ENCODE measurements around the gene KLHDC10.
"Not testable (repeated sequence)": the region's sequence is repeated elsewhere in the genome, so short reads cannot be mapped to it uniquely, and the experiment has no call there.

KLHDC10 gene

GRCh38 chr7:130037703-130038102 lies 32.6 kb upstream of the KLHDC10 start:
- no peak overlapping the region for H3K4me3 ChIP-seq (ENCODE audit: low read depth, low read length)
- peak; percentile 21 for TF ChIP-seq CTCF (IDR thresholded peaks at IDR 0.05; ENCODE audit: low read depth, low read length, missing control alignments)
- no peak for DNase-seq (ENCODE audit: low read depth)

GRCh38 chr7:130040576-130040975 lies 29.8 kb upstream of the KLHDC10 start:
- TF ChIP-seq CTCF (IDR thresholded peaks at IDR 0.05; ENCODE audit: low read depth, low read length, missing control alignments), result no peak
- no peak for DNase-seq (ENCODE audit: low read depth)
- no peak overlapping the region for H3K4me3 ChIP-seq (ENCODE audit: low read depth, low read length)

- no peak for TF ChIP-seq CTCF (IDR thresholded peaks at IDR 0.05; ENCODE audit: low read depth, low read length, missing control alignments)
- H3K4me3 ChIP-seq (ENCODE audit: low read depth, low read length), result no peak overlapping the region
Measured at GRCh38 chr7:130047831-130048230, 22.5 kb upstream of the KLHDC10 start.

GRCh38 chr7:130048906-130049305 lies 21.4 kb upstream of the KLHDC10 start:
- TF ChIP-seq CTCF (IDR thresholded peaks at IDR 0.05; ENCODE audit: low read depth, low read length, missing control alignments), result no peak
- H3K4me3 ChIP-seq (ENCODE audit: low read depth, low read length), result no peak overlapping the region
- DNase-seq (ENCODE audit: low read depth), result no peak

More at GRCh38 chr7:130047831-130048230, 22.5 kb upstream of the KLHDC10 start:
- DNase-seq (ENCODE audit: low read depth), result no peak

GRCh38 chr7:130052250-130052649 lies 18.1 kb upstream of the KLHDC10 start:
- not testable (repeated sequence) for H3K4me3 ChIP-seq (ENCODE audit: low read depth, low read length); DNase-seq (ENCODE audit: low read depth)

- not testable (repeated sequence) for H3K4me3 ChIP-seq (ENCODE audit: low read depth, low read length); DNase-seq (ENCODE audit: low read depth)
Measured at GRCh38 chr7:130055198-130055597, 15.1 kb upstream of the KLHDC10 start.

- no peak for TF ChIP-seq CTCF (IDR thresholded peaks at IDR 0.05; ENCODE audit: low read depth, low read length, missing control alignments)
- no peak overlapping the region for H3K4me3 ChIP-seq (ENCODE audit: low read depth, low read length)
- DNase-seq (ENCODE audit: low read depth), result no peak
Measured at GRCh38 chr7:130062246-130062645, 8.1 kb upstream of the KLHDC10 start.

GRCh38 chr7:130063036-130063435 lies 7.3 kb upstream of the KLHDC10 start:
- DNase-seq (ENCODE audit: low read depth), result no peak
- no peak overlapping the region for H3K4me3 ChIP-seq (ENCODE audit: low read depth, low read length)
- peak; percentile 75 for TF ChIP-seq CTCF (IDR thresholded peaks at IDR 0.05; ENCODE audit: low read depth, low read length, missing control alignments)

- DNase-seq (ENCODE audit: low read depth), result not testable (repeated sequence)
Measured at GRCh38 chr7:130064580-130064926, 5.8 kb upstream of the KLHDC10 start.

More at GRCh38 chr7:130064580-130064926, 5.8 kb upstream of the KLHDC10 start:
- H3K4me3 ChIP-seq (ENCODE audit: low read depth, low read length), result not testable (repeated sequence)
